Mucosa of rectum (tissue), 2 donors: ENCODE measurements around the gene PRAME.

ENCODE experiments used
- H3K27ac ChIP-seq, 2 donors: one replicate each; pipeline ENCODE4 v1.7.0; 2013; ENCODE audit warnings: inconsistent platforms in 2 of 2, low read depth in 2 of 2, low read length in 2 of 2
- H3K27me3 ChIP-seq, 2 donors: one replicate each; pipeline ENCODE4 v1.7.0; 2013; ENCODE audit warnings: low read length in 2 of 2; ENCODE audit not compliant: control insufficient read depth in 2 of 2, insufficient read depth in 2 of 2
- H3K36me3 ChIP-seq, 2 donors: one replicate each; pipeline ENCODE4 v1.7.0; 2013; ENCODE audit warnings: low read length in 2 of 2; ENCODE audit not compliant: control insufficient read depth in 2 of 2, insufficient read depth in 2 of 2
- H3K4me1 ChIP-seq, 2 donors: one replicate each; pipeline ENCODE4 v1.7.0; 2013; ENCODE audit warnings: low read length in 2 of 2, mild to moderate bottlenecking in 1 of 2; ENCODE audit not compliant: control insufficient read depth in 2 of 2, insufficient read depth in 2 of 2
- H3K4me3 ChIP-seq, 2 donors: one replicate each; pipeline ENCODE4 v1.7.0; 2013; ENCODE audit warnings: low read length in 2 of 2
- H3K9ac ChIP-seq, 2 donors: one replicate each; pipeline ENCODE4 v1.7.0; 2013; ENCODE audit warnings: low read length in 2 of 2, low read depth in 1 of 2, mild to moderate bottlenecking in 1 of 2
- H3K9me3 ChIP-seq, 2 donors: one replicate each; pipeline ENCODE4 v1.7.0; 2013; ENCODE audit warnings: low read length in 2 of 2; ENCODE audit not compliant: control insufficient read depth in 2 of 2
- donor health status: healthy.
- donor health status: Normal muscosa, but diverticular disease.

Gene PRAME

GRCh38 chr22:22550789-22551434 is 8.2 kb downstream of the PRAME start:
- H3K27me3 ChIP-seq, result no peaks in the 10 kb centered on the region
- no peak overlapping the region for H3K27ac ChIP-seq

GRCh38 chr22:22548910-22549309 is 10.2 kb downstream of the PRAME start:
- no peaks in the 10 kb centered on the region for H3K27me3 ChIP-seq
- H3K4me1 ChIP-seq, result no peaks in the 10 kb centered on the region
- no peaks in the 10 kb centered on the region for H3K36me3 ChIP-seq

More at GRCh38 chr22:22550789-22551434, 8.2 kb downstream of the PRAME start:
- Histone ChIP-seq H3K36me3 (no peaks in the 10 kb centered on the region), H3K9ac (no peak overlapping the region), H3K9me3 (no peaks in the 10 kb centered on the region), H3K4me1 (no peaks in the 10 kb centered on the region), H3K4me3 (no peak overlapping the region)

GRCh38 chr22:22548317-22548716 is 10.7 kb downstream of the PRAME start:
- H3K4me1 ChIP-seq, result no peaks in the 10 kb centered on the region
- no peak overlapping the region for H3K4me3 ChIP-seq
- H3K27me3 ChIP-seq, result no peaks in the 10 kb centered on the region
- H3K36me3 ChIP-seq, result no peaks in the 10 kb centered on the region
- H3K27ac ChIP-seq, result no peak overlapping the region
- H3K9ac ChIP-seq, result no peak overlapping the region
- H3K9me3 ChIP-seq, result no peaks in the 10 kb centered on the region

More at GRCh38 chr22:22548910-22549309, 10.2 kb downstream of the PRAME start:
- H3K4me3 ChIP-seq, result no peak overlapping the region
- no peak overlapping the region for H3K27ac ChIP-seq
- no peak overlapping the region for H3K9ac ChIP-seq
- no peaks in the 10 kb centered on the region for H3K9me3 ChIP-seq

GRCh38 chr22:22547692-22548300 is 11.3 kb downstream of the PRAME start:
- Histone ChIP-seq H3K9me3 (no peaks in the 10 kb centered on the region), H3K4me3 (no peak overlapping the region), H3K27me3 (no peaks in the 10 kb centered on the region), H3K36me3 (no peaks in the 10 kb centered on the region), H3K4me1 (no peaks in the 10 kb centered on the region), H3K27ac (no peak overlapping the region), H3K9ac (no peak overlapping the region)

GRCh38 chr22:22547226-22547625 is 11.8 kb downstream of the PRAME start:
- H3K9ac ChIP-seq, result no peak overlapping the region

GRCh38 chr22:22546490-22546889 is 12.6 kb downstream of the PRAME start:
- Histone ChIP-seq H3K9ac (no peak overlapping the region), H3K27ac (no peak overlapping the region), H3K9me3 (no peaks in the 10 kb centered on the region), H3K36me3 (no peaks in the 10 kb centered on the region), H3K4me1 (no peaks in the 10 kb centered on the region), H3K27me3 (no peaks in the 10 kb centered on the region), H3K4me3 (no peak overlapping the region)

More at GRCh38 chr22:22547226-22547625, 11.8 kb downstream of the PRAME start:
- Histone ChIP-seq H3K36me3 (no peaks in the 10 kb centered on the region), H3K4me1 (no peaks in the 10 kb centered on the region), H3K4me3 (no peak overlapping the region), H3K27me3 (no peaks in the 10 kb centered on the region), H3K9me3 (no peaks in the 10 kb centered on the region), H3K27ac (no peak overlapping the region)

GRCh38 chr22:22545084-22545483 is 14.0 kb downstream of the PRAME start:
- no peaks in the 10 kb centered on the region for H3K9me3 ChIP-seq
- H3K27ac ChIP-seq, result no peak overlapping the region
- no peak overlapping the region for H3K9ac ChIP-seq
- no peaks in the 10 kb centered on the region for H3K36me3 ChIP-seq
- H3K4me3 ChIP-seq, result no peak overlapping the region
- no peaks in the 10 kb centered on the region for H3K27me3 ChIP-seq
- no peaks in the 10 kb centered on the region for H3K4me1 ChIP-seq

- Histone ChIP-seq H3K9ac (no peak overlapping the region), H3K27ac (no peak overlapping the region), H3K27me3 (no peaks in the 10 kb centered on the region), H3K4me1 (no peaks in the 10 kb centered on the region), H3K9me3 (no peaks in the 10 kb centered on the region), H3K4me3 (no peak overlapping the region), H3K36me3 (no peaks in the 10 kb centered on the region)
Observed at GRCh38 chr22:22538226-22538989, 20.7 kb downstream of the PRAME start.

- Histone ChIP-seq H3K9me3 (no peaks in the 10 kb centered on the region), H3K27me3 (no peaks in the 10 kb centered on the region), H3K4me3 (no peak overlapping the region), H3K9ac (no peak overlapping the region), H3K36me3 (no peaks in the 10 kb centered on the region), H3K4me1 (no peaks in the 10 kb centered on the region), H3K27ac (no peak overlapping the region)
Observed at GRCh38 chr22:22536916-22537315, 22.1 kb downstream of the PRAME start.

GRCh38 chr22:22536515-22536914 is 22.6 kb downstream of the PRAME start:
- H3K9ac ChIP-seq, result no peak overlapping the region
- H3K27ac ChIP-seq, result no peak overlapping the region
- H3K36me3 ChIP-seq, result no peaks in the 10 kb centered on the region
- no peak overlapping the region for H3K4me3 ChIP-seq
- no peaks in the 10 kb centered on the region for H3K27me3 ChIP-seq
- no peaks in the 10 kb centered on the region for H3K9me3 ChIP-seq
- no peaks in the 10 kb centered on the region for H3K4me1 ChIP-seq
